ENCODE results near the gene SKAP2.

SKAP2 gene

DNA sequence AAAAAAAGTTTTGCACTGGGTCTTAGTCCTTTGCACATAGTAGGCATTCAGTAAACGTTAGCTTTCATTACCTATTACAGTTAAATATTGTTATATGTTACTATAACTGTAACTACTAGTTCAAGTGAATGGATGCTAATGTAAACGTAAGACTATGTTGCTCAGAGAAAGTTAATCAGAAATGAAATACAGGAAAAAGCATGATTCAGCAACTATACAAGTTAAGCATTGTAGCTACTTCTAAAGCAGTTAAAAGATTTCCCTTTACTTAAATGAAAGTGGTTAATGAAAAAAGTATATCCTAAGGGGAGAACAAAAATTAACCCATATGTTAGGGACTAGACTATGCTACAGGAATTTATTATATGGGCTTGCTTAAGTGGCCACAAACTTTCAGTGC, 121.2 kb downstream of the SKAP2 start:
- DNase-seq, result no peak

DNA sequence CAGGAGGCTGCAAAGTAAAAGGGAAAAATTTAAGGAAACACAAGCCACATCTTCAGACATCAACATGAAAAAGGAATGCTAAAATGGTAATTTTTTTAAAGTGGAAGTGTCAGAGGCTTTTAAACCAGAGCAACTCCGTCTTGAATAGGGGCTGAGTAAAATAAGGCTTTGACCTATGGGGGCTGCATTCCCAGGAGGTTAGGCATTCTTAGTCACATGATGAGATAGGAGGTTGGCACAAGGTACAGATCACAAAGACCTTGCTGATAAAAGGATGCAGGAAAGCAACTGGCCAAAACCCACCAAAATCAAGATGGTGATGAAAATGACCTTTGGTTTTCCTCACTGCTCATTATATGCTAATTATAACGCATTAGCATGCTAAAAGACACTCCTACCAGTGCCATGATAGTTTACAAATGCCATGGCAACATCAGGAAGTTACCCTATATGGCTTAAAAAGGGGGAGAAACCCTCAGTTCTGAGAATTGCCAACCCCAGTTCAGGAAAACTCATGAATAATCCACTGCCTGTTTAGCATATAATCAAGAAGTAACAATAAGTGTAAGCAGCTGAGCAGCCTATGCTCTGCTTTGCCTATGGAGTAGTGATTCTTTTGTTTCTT, 128.3 kb downstream of the SKAP2 start:
- no peak for DNase-seq

DNA sequence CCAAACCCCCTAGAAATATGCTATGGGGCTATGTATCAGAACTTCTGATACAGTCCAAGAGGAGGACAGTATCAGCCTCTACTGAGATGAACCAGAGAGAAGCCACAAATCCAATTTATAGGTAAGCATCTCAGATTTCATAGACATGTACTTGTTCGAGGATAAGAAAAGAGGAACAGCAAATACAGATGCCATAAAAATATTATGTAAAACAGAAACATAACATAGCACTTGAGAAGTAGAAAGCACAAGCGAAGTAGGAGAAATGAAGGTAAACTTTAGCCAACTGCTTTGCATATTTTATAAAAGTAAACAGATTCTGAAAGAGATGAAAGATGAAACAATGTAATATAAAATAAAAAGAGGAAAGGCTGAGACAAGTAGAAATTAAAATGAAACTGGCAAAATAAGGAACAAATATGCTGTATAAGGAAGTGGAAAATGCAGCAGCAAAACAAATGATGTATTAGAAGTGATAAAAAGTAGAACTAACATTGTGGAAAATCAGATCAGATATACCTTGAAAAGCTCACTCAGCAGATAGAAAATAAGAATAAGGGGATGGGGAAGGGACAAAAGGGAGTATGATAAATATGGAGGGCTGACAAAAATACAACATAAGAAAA, 135.1 kb downstream of the SKAP2 start:
- DNase-seq, result no peak

DNA sequence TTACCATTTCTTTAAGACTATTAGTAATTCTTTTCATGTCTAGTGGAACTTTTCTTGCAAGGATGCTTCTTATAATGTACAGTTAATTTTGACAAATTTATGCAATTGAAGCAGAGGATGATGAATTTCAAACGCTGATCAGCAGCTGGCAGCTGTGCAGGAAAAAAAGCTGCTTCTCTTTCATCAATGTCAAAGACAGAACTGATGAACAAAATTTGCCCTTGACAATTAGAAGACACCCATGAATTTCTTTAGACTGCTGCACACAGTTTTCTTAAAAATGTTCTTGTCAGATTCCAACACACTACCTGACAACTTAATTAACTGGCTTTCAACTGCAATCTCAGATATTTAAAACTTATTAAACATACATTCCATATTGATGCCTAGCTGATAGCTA, 138.3 kb downstream of the SKAP2 start:
- DNase-seq, result no peak

DNA sequence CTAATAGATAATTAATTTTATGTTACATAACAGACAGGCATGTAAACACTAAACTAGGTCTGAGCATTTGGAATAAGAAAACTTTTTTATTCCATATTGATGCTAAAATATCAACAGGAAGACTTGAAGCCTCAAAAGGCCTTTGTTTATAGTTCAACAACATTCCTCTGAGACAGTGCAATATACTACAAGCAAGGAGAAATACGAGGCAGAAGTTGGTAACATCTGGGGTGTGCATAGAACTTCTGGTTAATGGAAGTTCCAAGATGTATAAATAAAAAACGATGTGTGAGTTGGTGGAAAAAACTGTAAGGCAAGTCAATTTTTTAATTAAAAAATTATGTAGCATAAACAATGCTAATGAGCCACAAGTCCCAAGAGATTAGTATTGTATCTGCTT, 139.6 kb downstream of the SKAP2 start:
- no peak for DNase-seq

DNA sequence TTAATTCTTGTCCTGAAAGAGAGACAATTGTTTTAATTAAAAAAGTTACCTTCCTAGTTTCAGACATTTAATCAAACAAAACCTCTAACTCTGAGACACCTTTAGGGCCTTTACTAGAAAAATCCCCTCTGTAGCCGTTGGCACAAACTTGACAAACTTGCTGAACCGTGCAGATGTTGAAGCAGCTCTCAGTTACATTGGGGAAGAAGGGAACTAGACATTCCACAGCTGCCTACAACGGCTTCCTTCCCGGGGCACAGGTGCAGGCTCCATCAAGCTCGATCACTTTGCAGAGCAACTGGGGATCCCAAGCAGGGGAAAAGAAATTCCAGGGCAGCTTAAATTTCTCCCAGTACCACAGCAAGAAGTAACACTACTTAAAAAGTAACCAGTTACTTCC, 141.3 kb downstream of the SKAP2 start:
- DNase-seq, result no peak

DNA sequence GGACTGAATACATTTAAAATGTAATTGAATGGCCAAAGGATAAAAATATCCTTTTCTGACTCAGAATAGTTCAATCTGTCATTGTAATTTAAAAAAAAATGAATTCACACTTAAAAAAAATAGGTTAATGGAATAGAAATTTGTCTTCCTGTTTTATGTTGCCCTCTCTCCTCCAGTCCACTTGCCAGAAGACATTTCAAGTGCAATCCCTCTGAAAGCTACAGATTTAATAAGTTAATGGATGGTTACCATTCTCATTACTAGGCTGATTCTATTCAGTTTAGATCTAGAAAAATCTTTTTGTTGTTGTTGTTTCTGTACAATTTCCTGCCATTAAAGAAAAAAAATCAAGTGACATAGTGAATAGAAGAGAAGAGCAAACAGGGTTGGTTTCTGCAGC, 142.9 kb downstream of the SKAP2 start:
- no peak for DNase-seq

DNA sequence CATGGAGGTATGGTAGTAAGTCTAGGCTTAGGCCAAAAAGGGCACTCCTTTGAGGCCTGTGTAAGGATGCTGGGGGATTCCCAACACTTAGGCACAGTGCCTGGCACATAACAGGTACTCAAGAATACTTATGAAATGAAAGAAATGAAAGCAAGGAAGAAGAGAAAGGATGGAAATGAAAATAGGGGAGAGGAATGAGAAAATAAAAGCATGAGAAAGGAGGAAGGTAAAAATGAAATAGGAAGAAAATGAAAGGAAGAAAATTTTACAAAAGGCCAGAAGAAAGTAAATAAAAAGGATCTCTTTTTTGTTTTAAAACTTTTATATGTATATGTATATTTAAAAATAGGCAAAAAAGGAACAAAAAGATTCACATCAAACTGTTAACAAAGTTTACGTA, 146.3 kb downstream of the SKAP2 start:
- DNase-seq, result no peak

DNA sequence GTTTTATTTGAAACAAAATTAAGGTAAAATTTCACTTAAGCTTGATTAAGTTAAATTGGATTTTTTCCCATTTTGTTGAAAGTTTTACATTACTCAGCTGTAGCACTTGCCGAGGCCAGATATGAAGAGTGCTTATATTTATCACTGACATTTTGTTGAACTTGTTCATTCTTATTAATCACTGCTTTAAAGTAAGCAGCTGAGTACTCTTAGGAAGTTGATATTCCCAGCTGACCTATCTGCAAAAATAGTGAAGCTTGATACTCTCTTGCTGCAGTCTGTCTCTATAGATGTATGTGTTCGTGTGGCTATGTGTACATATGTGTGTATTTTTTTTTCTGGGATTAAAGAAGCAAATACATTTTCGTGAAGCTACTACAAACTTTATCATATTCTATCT, 150.0 kb downstream of the SKAP2 start:
- no peak for DNase-seq

DNA sequence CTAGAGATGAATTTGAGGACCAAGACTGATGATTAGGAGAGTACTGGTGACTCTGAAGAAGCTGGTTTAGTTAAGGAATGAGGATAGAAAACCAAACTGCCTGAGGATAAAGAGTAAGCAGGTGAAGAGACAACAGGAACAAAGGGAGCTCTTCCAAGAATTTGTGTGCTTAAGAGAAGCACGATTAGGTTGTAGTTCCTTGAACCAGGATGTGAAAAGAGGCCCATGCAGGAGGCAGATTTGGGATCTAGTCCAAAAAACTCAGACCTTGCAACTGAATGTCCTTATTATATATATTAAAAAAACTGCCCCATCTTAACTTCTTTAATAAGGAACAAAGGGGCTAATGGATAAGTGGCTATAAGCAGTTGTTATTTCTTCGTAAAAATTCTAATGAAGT, 150.4 kb downstream of the SKAP2 start:
- no peak for DNase-seq

DNA sequence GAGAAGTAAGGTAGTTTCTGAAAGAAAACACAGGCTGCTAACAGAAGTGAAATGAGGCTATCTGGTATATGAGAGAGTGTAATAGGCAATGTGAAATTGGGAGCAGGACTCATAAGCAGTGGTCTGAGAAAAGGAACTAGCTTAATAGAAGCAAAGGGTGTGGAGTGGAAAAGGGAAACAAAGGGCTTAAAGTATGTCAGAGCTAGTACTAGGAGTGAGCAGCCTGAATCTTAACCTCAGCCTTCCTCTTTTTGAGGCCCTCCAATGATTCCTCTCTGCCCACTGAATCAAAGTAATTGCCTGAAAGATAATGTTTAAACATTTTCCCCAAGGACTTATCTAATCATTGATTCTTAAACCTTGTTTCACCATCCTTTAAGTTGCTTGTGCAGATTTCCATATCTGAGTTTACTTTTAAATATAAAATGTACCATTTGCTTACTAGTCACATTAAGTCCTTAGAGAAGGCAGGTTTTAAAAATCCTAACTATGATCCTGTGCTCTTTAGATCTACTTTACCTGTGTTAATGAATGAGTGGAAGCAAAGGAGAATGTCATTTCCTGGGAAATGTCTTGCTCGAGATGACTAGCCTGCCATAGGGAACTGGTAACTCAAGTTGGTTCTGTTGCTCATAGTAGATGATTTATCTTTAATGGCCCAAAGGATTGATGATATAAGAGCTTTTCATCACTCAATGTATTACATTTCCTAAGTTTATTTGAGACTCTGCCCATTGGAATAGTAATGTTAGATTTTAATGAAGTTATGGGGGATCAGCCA, 155.0 kb downstream of the SKAP2 start:
- DNase-seq, result no peak

DNA sequence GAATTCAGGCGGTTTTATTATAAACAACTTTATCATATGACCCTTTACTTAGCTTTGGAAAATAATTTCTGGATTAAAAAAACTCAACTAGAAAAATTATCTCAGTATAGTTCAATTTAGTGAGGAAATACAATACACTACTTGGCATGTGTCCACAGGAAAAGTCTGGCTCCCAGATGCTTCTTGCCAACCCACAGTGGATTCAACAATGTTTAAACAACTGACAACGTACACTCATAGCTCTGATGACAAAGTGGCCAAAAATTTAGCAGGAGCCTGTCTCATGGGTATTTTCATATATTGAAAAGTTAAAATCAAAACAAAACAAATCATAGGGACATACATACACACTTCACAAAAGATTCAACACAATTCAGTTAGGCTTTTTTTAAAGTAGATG, 158.8 kb downstream of the SKAP2 start:
- DNase-seq, result no peak

DNA sequence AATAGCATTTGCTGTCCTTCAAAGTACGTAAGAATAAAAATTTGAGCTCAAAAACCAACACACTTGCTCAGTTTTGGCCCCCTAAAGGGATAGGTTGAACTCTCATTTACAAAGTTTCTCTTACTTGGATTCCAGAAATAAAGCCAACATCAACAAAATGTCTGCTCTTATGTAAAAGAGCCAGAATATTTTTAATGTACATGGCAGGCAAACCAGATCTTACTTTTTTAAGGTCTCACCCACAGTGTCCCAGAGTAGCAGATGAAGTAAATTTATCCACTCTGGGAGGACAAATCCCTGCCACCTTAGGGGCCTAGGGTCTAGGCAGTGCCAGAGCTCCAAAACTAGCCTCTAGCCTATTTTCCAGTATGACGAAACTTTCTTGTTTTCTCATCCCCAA, 159.6 kb downstream of the SKAP2 start:
- no peak for DNase-seq

DNA sequence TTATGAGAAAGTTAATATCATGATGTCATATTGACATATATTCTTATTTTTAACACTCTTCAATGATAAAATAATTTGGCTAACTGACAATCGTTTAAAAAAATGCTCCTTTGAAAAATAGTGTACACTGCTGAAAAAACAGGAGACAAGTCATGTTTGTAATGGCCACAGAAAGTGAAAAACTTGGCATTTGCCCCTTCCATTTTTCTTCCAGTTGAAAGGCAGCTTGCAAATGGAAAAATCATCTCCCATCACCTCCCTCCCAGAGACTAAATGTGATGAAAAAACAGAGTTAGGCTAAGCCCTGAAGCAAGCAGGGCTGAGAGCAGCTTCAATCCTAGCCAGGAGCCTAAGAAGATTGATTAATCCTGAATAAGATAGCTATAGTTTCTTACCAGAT, 160.4 kb downstream of the SKAP2 start:
- DNase-seq, result no peak

DNA sequence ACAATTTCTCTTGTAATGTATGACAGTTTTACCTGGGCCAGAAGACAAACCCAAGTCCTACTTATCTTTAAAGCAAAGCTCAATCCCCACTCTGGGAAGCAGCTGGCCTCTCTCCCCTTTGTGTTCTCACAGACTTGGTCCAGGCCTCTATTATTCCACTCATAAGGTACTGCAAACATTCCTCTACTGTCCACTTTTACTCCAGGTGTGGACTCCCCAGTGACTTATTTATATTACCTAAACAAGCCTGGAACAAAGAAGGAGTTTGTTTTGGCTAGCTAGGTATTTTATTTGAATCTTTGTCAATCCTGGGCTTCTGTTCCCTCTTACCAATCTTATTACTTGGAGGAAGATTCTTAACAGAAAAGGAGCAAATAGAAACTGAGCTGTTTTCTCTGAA, 163.5 kb downstream of the SKAP2 start:
- DNase-seq, result no peak

DNA sequence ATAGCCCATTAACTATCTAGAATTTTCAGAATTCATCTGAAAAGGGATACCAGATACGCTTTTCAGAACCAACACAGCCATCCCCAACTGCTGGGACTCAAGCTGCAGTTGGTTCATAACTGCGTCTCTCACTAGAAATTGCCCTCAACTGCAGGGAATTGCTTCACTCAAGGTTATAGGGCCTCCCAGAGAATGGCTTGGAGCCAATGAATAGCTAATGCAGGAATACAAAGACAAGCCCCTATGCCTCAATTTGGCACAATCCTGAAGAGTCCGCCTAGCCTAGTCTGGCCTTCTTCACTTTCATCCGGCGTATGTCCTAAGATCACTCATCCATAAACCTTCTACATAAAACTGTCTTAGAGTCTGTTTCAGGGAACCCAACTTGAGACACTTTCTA, 164.0 kb downstream of the SKAP2 start:
- DNase-seq, result no peak

DNA sequence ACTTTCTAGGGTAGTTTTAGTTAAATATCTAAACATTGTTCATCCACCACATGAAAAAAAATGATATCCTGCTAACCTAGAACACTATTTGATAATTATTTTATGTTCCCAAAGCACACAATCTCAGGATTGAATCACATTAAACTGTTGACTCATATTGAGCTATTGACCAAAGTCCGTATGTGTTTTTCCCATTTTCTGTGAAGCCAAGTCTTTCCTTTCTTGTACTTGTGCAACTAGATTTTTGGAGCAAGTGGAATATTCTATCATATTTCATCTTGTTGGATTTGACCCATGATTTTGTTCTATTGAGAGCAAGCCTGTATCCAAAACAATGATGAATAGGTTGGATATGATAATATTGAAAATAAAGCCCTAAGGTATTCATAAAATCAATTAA, 164.6 kb downstream of the SKAP2 start:
- DNase-seq, result no peak

DNA sequence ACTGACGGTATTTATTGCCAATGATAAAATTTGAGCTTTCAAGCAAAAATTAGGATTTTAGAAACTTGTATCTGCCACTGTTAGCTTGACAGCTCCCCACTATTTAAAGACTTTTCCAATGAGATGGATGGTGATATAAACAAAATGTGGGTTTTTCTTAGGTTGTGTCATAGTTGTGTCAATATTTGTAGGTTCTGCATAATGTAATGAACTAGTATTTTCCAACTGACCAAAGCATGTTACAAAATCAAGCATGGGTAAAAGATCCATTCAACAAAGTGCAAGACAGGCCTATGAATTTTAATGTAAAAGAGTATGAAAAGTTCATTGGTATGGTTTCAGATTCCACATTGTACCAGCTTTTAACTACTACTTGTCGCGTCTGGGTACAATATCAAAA, 165.6 kb downstream of the SKAP2 start:
- DNase-seq, result no peak

DNA sequence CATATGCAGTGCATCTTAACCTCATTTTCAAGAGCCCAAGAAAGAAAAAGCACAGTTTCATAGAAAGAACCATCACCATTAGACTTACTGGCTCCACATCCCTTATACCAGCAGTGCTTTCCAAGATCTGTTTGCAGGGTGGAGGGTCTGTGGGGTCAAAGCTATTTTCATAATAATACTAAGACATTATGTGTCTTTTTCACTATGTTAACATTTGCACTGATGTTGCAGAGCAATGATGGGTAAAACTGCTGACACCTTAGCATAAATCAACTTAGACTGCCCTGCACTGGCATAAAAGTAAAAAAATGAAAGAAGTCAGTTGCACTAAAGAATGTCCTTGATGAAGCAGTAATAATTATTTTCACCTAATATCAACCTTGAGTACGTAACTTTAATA, 166.2 kb downstream of the SKAP2 start:
- DNase-seq, result no peak

DNA sequence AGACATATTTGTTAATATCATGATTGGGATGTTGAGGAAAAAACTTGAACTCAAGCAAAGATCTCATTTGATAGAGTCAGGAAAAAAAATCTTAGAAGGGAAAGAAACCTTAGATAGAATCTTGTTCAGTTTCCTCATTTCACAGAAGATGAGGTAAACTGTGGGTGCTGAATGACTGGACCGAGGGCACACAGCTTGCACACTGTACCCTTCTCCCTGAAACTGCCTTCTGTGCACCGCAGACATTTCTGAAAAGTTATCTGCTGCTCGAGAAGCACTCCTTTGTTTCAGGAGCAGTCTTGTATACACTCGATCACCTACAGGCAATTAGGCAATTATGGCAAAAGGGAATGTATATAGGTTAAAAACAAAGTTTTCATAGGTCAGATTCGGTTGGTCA, 167.4 kb downstream of the SKAP2 start:
- no peak for DNase-seq

DNA sequence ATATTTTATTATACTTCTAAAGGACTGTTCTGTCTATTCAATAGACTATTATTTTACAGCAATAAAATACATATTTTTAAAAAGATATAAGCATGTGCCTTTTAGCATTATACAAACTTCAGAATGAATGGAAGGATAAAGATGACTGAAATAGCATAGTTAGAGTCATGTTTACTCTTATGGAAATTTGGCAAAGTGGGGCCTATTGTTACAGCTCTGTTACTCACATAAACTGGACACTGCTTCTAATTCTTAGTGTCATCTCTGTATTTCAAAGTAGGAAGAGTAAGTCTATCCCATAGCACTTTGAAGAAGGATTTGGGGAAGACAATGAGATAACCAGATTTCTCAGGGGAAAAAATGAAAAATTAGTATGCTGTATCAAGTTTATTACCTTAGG, 168.2 kb downstream of the SKAP2 start:
- no peak for DNase-seq

DNA sequence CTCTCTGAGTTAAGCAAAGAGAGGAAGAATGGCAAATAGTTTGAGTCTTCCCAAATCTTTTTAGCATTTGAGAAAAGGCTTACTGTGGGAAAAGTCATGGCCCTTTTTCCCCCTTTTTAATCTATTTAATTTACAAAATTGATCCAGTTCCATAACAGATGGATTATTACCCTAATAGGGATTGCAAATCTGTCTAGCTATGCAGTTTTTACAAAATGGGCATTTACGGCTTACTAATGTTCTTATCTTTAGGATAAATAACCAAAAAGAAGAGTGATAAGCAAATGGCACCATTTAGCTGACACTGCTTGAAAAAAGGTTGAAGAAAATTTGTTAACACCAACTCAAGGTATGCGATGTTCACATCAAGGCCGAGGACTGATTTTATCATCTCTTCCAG, 169.7 kb downstream of the SKAP2 start:
- DNase-seq, result no peak

DNA sequence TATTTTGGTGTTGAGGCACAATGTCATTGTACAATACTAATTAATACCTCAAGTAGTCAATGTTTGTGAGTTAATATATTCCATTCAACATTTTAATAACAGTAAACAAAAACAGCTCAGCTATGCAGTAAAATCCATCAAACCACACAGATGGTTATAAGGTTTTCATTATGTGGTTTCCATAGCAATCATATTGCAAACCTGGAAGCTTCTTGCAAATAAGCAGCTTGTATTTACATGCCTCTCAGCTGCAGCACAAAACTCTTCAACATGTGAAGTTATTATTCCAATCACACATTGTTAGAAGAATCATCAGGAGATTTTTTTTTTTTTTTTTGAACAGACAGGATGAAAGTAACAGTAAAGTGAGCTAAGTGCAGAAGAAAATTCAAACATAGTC, 170.2 kb downstream of the SKAP2 start:
- DNase-seq, result no peak

DNA sequence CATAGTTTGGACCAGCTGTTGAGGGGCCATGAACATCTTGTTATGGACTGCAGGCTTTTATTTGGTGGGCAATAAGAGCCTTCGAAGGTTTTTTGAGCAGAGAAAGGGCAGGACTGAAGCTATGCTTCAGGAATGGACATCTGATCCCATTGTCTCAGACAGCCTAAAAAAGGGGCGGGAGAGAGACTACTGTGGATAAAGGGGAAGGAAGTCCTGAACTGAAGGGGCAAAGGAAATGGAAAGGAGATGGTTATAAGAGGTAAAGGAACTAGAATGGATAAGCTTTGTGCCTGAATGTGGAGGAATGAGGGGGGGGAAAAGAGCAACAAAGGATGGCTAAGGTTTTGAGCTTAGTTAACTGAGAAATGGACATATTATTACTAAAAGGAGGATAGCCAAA, 172.5 kb downstream of the SKAP2 start:
- DNase-seq, result no peak

DNA sequence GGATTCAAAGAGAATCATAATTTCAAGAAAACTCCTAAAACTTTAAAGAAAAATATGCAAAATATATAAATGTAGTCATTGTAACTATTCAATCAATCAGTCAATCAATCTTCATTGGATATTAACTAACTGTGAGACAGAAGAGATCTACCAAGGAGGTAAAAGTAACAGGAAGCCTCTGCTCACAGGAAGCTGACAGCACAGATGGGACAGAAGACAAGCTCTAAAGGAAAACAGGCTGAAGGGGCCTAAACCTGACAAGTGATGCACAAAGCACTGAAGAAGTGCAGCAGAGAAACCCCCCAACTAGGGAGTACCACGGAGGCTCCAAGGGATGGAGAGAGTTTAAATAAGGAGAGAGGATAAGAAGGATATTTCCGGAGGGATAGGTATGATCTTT, 173.0 kb downstream of the SKAP2 start:
- DNase-seq, result no peak
